HG03060 (cell line): ENCODE results near the gene EIF1.
"Not testable (repeated sequence)": the region's sequence is repeated elsewhere in the genome, so short reads cannot be mapped to it uniquely, and the experiment has no call there.

ENCODE experiments used
- ATAC-seq: cut with Tn5 transposase; IDR thresholded peaks from one replicate; pipeline ENCODE4 v1.9.1; 2021; ENCODE audit warnings: low read depth, moderate number of reproducible peaks; ENCODE audit not compliant: unreplicated experiment

EIF1 gene

DNA sequence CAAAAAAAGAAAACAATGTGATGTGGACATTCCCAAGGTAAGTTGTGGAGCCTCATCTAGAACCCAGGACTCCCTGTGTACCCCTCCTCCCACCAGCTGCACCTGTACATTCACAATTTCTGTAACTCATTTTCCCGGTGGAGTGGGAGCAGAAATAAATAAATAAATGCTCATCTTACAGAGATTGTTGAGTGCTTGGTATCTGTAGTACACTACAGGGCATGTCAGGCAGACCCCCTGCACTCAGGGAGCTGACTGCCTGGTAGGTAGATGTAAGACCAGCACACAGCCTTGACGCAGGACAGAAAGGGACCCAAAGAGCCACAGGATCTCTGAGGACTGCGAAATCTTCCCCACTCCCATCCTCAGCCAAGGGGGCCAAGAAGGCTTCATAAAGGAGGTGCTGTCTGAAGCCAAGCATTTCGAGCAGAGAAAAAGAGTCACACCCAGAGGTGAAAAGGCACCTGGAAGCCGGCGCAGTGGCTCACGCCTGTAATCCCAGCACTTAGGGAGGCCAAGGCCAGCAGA lies 6.5 kb downstream of the EIF1 start:
- no peak for ATAC-seq

- no peak for ATAC-seq
Observed at GRCh38 chr17:41695954-41696757, 7.5 kb downstream of the EIF1 start.

GRCh38 chr17:41697122-41697962 lies 8.7 kb downstream of the EIF1 start:
- ATAC-seq: no peak

DNA sequence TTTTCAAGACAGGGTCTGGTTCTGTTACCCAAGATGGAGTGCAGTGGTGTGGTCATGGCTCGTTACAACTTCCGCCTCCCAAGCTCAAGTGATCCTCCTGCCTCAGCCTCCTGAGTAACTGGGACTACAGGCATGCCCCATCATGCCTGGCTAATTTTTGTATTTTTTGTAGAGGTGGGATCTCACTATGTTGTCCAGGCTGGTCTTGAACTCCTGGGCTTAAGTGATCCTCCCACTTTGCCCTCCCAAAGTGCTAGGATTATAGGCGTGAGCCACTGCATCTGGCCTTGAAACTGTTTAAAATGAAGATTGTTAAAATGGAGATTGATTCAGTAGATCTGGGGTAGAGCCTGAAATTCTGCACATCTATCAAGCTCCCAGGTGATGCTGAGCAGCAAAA lies 12.2 kb downstream of the EIF1 start:
- ATAC-seq: not testable (repeated sequence)

- no peak for ATAC-seq
Observed at GRCh38 chr17:41702712-41703111, 14.0 kb downstream of the EIF1 start.

- no peak for ATAC-seq
Observed at GRCh38 chr17:41705271-41705991, 16.7 kb downstream of the EIF1 start.

DNA sequence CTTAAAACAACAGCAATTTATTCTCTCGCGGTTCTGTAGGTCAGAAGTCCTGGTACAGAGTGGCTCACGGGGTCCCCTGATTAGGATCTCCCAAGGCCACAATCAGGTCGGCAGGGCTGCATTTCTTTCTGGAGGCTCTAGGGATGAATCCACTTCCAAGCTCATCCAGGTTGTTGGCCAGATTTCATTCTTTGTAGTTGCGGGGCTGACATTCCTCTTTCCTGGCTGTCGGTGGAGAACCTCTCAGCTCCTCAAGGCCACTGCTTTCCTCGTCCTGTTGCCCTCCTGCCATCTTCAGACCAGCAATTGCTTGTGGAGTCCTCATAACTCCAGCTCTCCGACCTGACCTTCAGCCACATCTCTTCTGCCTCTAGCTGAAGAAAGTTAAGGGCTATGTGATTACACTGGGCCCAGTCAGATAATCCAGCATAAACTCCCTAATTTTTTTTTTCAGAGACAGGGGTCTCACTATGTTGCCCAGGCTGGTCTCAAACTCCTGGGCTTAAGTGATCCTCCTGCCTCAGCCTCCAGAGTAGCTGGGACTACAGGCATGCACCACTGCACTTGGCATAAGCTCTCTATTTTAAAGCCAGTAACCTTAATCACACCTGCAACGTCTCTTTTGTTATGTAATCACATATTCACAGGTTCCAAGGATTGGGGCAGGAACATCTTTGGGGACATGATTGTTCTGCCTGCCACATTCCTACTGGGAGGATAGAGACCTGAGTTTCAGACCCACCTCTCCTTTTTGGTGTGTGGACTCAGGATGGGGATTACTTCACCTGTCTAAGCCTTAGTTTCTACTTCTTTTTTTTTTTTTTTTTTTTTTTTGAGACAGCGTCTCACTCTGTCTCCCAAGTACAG lies 19.4 kb downstream of the EIF1 start:
- ATAC-seq: no peak

DNA sequence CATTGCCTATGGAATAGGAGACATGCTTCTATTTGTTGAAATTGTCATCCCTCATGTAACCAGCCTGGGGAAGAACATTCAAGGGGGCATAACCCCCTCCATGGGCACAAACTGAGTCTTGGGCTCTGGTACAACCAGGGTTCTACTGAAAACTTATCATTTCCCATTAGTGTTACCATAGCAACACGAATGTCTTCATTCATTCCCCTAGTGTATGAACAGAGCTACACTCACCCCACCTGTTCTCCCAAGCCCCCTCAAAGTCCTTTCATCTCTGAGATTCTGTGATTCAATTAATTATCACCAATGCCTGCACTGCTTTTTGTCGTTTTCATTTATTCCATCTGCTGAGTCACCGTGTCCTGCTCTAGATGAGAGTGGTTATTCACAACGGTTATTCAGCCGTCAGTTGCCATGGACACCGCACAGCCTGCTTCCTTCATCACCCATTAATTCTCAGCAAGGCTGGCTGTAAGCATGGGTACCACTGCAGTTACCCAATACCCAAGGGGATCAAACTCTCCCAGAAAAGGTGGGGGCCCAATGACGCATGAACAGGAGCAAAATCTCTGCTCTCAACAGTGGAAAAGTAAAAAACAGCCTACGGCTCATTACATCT lies 21.9 kb downstream of the EIF1 start:
- no peak for ATAC-seq

DNA sequence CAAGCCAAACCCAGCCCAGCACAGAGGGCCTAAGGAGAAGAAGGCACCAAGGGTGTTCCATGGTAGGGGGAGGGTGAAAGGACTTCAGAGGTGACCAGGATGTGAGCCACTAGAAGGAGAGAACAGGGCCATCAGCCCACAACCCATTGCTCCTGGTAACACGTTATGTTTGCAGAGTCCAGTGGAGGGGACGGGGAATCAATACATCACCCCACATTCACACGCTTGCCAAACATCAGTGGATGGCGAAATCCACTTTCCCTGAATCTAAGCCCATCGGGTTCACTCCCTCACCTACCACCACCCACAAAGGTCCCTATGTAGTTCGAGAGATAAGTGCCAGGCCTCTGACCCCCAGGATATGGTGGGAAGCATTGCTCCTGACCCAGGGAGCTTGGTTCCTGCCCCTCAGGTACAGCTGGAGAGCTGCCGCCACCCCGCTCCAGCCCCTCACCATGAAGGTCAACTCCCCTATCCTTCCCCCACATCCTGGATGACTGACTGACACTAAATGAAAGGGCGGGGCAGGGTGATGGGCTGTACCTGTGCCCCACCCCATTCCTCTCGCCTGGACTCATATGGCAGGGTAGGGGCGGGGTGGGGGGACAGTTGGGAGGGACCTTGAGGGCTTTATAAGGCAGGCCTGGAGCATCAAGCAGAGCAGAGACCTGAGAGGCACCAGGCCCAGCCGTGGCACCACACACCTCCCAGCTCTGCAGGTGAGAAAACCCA lies 23.1 kb downstream of the EIF1 start, which contains the start of gene GAST:
Gene GAST (plus strand): TSS at position 663 of the 732 bp plus-strand sequence. CDS start 3,106 bp downstream, outside the sequence.
- no peak for ATAC-seq

- no peak for ATAC-seq
Observed at GRCh38 chr17:41717408-41718286, 29.0 kb downstream of the EIF1 start.

DNA sequence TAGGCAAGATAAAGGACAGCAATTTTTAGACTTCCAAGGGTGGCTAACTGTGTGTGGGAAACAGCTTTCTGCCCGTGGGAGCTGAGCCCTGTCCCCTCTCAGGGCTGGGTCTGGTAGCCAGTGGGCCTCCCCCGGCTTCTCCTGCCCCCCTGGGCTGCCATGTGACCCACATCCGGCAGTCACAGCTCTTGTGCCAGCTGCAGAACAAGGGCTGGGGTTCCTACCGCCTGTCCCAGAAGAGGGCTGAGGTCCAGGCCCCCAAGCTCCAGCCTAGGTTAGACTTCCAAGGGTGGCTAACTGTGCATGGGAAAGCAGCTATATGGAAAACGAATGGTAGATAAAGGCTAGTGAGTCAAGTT lies 29.6 kb downstream of the EIF1 start:
- ATAC-seq: no peak

- no peak for ATAC-seq
Observed at GRCh38 chr17:41722231-41722630, 33.5 kb downstream of the EIF1 start.

DNA sequence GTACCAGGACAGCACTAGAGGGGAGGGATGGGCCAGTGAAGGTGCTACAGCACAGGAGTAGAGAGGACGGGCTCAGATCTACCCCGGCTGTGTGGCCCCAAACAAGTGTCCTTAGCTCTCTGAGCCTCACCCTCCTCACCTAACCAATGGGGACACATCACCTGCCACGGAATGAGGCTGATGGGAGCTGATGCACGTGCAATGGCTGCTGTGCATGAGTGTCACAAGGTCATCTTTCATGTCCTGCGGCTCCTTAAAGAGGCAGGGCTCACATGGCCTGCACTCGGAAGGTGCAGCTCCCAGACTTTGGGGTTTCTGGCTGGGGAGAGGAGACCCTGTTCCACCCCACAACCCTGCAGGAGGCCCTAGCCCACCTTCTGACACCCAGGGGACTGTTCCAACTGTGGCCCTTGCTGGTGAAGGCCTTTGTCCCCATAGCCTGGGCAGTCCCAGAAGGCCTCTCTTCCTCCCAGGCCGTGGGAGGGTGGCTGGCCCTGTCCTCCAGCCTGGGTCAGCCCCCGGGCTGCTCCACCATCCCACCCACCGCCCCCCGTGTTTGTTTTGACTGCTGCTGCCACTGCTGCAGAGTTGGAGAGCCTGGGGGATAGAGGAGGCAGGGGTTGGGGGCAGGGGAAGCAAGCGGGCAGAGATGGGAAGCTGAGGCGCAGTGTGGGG lies 35.3 kb downstream of the EIF1 start:
- no peak for ATAC-seq

DNA sequence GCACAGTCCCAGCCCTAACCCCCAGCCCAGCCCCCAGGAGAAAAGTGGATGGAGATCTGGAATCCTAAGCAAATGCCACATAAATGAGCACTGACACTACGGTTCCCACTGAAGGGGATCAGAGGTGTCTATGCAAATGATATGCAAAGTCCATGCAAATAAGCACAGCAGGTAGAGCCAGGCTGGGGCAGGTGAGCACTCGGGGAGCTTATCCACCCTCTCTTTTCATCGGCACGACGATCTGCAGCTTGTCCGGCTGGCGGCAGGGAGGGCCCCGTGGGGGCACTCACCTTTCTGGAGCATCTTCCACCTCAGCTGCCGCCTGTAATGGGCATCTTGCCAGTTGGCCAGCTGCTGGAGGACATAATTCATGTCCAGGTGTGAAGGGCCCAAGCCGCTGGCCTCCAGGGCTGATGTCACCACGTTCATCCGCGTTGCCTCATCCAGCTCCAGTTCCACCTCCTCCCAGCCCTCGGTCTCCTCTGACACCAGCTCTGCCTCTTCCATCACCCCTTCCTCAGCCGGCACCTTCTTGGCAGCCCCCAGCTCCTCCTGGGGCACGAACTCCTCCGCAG lies 35.9 kb downstream of the EIF1 start:
- ATAC-seq: no peak

GRCh38 chr17:41725134-41725533 lies 36.4 kb downstream of the EIF1 start:
- no peak for ATAC-seq

GRCh38 chr17:41728056-41728455 lies 39.4 kb downstream of the EIF1 start:
- no peak for ATAC-seq

DNA sequence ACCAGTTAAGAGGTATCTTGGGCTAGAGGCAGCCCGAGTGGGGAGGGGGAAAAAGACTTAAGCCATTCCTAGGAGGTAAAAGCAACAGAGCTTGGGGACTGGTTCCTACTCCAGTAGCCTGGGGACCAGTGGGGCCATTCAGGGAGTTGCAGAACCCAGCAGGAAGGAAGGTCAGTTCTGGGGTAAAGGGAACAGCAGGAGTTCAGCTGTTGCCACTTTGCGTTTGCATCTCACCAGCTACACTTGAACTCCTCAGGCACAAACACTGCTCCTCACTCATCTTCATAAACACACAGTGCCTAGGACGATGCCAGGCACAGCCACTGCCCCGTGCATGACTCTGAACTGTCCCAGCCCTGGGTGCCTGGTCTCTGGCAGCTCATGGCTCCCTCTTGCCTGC lies 41.8 kb downstream of the EIF1 start:
- no peak for ATAC-seq
